ENCODE data around the gene ZFYVE28.
A peak's percentile ranks its signal among the peaks of the same experiment; 100 is the strongest.

The ZFYVE28 gene

GRCh38 chr4:2365054-2365912, 53.2 kb downstream of the ZFYVE28 start:
- no peak for DNase-seq

GRCh38 chr4:2364654-2365053, 53.8 kb downstream of the ZFYVE28 start:
- peak; percentile 38 for DNase-seq

GRCh38 chr4:2363951-2364653, 54.3 kb downstream of the ZFYVE28 start:
- no peak for DNase-seq

- no peak for DNase-seq
These were observed 55.3 kb downstream of the ZFYVE28 start for GRCh38 chr4:2363056-2363721.

GRCh38 chr4:2362266-2363055, 56.0 kb downstream of the ZFYVE28 start:
- no peak for DNase-seq

GRCh38 chr4:2361366-2362265, 56.8 kb downstream of the ZFYVE28 start:
- no peak for DNase-seq

- no peak for DNase-seq
These were observed 58.1 kb downstream of the ZFYVE28 start for GRCh38 chr4:2360396-2360730.

GRCh38 chr4:2359591-2360395, 58.7 kb downstream of the ZFYVE28 start:
- DNase-seq: no peak

- DNase-seq: no peak
These were observed 60.4 kb downstream of the ZFYVE28 start for GRCh38 chr4:2357821-2358745.

- no peak for DNase-seq
These were observed 62.0 kb downstream of the ZFYVE28 start for GRCh38 chr4:2356123-2357069.

GRCh38 chr4:2354760-2355159, 63.7 kb downstream of the ZFYVE28 start:
- DNase-seq: peak; percentile 3

- no peak for DNase-seq
These were observed 64.3 kb downstream of the ZFYVE28 start for GRCh38 chr4:2354118-2354517.

GRCh38 chr4:2353222-2354107, 65.0 kb downstream of the ZFYVE28 start:
- DNase-seq: no peak

- no peak for DNase-seq
These were observed 65.7 kb downstream of the ZFYVE28 start for GRCh38 chr4:2352729-2353221.

GRCh38 chr4:2352171-2352570, 66.3 kb downstream of the ZFYVE28 start:
- no peak for DNase-seq

GRCh38 chr4:2350982-2351381, 67.5 kb downstream of the ZFYVE28 start:
- no peak for DNase-seq

- no peak for DNase-seq
These were observed 69.7 kb downstream of the ZFYVE28 start for GRCh38 chr4:2348786-2349185.
